NCI-H526 treated with DMSO at 0.1 percent for 48 hours (cell line): ENCODE data around the gene CPZ.
"Not testable (repeated sequence)": the region's sequence is repeated elsewhere in the genome, so short reads cannot be mapped to it uniquely, and the experiment has no call there.

Experiments used
- DNase-seq: peaks from one replicate; lab custom pipeline; 2025; lab: John Stamatoyannopoulos, UW

The CPZ gene

DNA sequence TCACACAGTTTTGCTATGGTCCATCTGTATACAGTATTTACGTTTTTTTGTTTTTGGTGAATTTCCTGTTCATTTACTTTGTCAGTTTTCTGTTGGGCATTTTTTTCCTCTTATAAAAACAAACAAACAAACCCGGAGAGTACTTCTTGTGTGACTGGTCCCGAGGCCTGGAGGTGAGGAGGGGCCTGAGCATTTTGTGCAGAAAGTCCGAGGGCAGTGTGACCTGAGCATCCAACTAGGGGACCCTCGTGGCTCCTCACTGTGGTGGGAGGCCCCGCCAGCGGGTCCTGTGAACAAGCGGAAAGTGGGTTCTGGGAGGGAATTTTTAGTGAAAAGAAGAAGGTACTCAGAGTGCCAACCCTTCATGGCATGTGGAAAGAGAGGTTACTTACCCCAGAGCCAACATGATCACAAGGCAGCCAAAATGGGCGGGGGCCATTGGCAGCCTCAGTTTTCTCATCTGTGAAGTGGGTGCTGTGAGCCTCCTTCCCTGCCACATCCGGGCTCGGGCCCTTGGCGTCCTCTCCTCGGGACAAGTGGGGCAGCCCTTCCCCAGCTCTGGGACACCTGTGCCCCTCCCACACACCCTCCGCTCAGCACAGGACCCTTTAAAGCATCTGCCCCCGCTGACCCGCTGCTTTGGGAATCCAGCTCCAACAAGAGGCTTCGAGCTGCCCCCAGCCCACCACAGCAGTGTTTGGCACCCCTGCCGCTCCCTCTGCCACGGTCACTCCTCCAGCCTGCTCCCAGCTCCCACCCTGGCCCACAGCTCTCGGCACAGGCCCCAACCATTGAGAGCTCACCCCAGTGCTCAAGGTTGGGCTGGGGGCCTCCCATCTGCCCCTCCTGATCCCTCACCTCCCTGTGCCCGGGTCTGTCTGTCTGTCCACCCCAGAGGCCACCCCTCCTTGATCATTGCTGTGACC lies 35.2 kb upstream of the CPZ start:
- no peak for DNase-seq

DNA sequence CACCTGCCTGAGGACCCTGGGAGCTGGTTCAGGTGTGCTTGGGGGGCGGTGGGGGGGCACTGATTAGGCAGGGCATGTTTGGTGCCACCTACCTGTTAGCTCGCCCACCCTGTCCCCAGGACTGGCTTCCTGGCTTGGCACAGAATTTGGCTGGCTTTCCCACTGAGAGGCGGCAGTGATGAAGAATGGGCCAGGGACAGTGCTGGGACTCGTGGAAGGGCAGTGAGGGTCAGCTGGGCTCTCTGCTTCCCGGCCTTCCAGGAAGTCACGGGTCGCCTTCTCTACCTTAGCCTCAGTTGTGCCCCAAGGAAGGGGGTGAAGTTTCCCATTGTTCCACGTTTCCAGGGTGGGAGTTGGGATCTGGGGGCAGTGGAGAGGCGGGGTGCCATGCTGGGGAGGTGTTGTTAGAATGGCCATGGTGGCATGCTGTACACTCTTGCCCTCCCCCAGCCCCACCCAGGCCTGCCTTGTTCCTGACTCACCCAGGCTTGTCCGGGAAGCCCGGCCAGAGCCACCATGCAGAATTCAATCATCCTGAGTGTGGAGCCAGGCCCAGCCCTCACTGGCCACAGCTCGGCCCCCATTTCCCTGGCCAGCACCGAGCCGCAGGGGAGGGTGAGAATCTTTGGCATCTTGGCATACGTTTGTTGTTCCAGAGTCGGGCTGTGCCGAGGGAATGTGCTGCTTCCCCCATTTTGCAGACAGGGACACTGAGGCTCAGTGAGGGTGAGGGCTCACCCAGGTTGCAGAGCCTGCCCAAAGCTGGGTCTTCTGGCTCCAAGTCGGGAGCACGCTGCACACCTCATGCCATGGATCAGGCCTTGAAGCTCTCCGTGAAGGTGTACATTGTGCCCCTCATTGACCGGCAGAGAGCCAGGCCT lies 34.2 kb upstream of the CPZ start:
- no peak for DNase-seq

- DNase-seq = no peak
Observed at GRCh38 chr4:8559011-8559410, 33.6 kb upstream of the CPZ start.

- DNase-seq = no peak
Observed at GRCh38 chr4:8559524-8560264, 32.9 kb upstream of the CPZ start.

- no peak for DNase-seq
Observed at GRCh38 chr4:8560265-8561047, 32.1 kb upstream of the CPZ start.

DNA sequence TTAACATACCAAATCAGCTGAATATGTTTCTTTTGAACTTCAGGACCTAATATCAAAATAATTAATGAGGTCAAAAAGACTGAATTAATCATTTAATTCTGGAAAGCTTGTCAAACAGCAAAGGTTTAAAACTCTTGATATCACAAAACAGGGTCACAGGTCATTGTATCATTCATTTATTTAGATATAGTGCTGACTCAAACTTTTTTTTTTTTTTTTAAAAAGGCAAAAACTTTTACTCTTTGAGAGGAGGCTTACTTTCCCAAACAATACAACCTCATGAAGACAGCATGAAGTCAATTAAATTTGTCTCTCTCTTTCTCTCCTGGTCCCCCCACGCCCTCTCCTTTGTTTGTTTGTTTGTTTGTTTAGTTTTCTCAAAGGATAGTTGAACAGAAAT lies 28.0 kb upstream of the CPZ start:
- no peak for DNase-seq

- DNase-seq = no peak
Observed at GRCh38 chr4:8568068-8568668, 24.4 kb upstream of the CPZ start.

GRCh38 chr4:8570201-8570600 lies 22.4 kb upstream of the CPZ start:
- DNase-seq = no peak

DNA sequence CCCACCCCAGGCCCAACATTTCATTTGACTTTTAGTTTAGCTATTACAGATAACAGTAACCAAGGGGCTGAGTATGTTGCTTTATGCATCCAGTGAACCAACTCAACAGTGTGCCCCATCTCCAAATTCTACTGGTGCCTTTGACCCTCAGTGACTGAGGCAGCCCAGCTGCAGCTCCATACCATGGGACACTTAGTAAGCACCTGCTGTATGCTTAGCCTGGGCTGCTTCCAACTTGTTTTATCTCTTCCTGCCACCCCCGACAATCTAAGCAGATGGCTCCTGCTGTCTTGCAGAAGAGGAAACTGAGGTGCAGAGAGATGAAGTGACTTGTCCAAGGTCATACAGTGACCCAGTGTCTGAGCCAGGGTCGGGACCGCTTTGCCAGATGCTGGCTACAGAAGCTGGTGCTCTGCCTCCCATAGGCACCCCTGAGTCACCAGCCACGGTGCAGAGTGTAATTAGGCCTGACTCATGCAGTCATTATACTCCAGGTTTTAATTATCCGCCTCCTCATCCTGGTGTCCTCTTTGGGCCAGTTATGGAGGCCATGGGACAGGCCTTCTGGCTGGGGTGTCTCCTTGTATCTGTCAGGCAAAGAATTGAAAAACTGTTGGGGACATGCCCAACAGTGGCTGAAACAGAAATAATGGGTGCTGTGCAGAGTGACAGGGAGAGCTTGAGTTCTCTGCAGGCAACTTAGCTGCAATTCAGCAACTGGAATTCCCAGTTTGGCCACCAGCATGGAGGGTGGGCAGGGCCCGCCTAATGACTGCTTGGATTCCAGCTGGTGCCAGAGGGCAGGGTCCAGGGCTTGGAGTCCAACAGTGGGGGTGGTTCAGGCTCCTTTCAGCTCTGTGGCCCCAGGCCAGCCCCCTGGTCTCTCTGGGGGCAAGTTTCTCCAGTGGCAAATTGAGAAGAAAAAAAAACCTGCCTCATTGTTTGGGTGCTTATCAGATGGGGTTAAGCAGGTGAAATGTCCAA lies 20.6 kb upstream of the CPZ start:
- no peak for DNase-seq

- DNase-seq = no peak
Observed at GRCh38 chr4:8573266-8573665, 19.3 kb upstream of the CPZ start.

DNA sequence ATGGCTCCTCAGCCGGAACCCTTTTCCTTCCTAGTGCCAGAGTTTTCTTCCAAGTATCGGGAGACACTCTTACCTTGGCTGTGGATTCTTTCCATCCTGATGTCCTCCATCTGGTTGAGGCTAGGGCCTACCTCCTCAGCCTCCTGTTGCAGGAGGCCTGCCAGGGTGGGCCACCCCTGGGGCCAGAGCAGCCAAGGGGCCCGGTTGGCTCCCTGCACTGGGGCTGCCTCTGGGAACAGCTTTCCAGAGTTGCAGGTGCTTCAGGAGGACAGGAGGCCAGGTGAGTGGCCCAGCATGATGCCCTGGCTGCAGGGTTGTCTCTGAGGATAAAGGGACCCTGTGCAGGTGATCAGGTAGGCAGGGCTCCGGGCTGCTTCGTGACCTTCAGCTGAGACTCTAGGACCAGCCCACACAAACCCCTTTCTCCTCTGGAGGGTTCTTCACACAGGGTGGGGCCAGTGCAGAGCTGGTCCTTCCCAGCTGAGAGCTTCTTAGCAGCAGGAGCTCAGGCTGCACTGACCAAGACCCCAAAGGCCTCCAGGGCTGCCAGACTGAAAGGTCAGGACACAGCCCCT lies 17.7 kb upstream of the CPZ start:
- no peak for DNase-seq

DNA sequence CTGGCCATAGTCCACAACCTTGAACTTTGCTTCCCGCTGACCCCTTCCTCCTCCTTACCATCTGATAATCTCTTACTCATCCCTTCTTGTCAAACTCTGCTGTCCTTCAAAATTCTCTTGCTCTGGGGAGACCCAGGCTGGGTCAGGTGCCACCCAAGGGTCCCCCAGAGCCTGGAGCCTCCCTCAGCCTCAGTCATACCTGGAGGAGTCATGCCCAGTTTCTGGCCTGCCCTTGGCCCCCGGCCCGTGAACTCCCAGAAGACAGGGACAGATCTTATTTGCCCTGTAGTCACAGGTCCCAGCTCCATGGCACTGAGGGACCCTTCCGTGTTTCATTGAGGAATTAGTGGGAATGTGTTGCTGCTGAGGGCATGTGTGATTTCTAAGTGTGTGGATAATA lies 17.1 kb upstream of the CPZ start:
- no peak for DNase-seq

- DNase-seq = not testable (repeated sequence)
Observed at GRCh38 chr4:8576591-8576990, 16.0 kb upstream of the CPZ start.

- DNase-seq = no peak
Observed at GRCh38 chr4:8577046-8577445, 15.5 kb upstream of the CPZ start.

GRCh38 chr4:8577972-8578371 lies 14.6 kb upstream of the CPZ start:
- no peak for DNase-seq

DNA sequence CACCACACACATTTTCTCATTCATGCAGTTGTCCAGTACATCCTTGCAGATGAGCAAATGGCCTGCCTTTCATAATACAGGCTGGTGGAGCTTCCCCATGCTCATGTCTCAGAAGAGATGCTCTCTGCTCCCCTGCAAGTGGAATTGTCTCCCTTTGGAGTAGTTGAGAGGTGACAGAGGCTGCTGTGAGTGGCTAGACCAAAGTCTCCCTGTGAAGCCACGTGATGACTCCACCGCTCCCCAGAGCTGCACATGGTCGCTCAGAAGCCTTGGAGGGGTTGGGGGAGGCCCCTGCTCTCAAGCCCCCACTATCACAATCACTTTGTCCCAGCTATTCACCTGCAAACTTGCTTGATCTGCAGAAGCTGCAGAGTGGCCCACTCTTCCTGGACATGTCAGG lies 13.8 kb upstream of the CPZ start:
- DNase-seq = no peak

DNA sequence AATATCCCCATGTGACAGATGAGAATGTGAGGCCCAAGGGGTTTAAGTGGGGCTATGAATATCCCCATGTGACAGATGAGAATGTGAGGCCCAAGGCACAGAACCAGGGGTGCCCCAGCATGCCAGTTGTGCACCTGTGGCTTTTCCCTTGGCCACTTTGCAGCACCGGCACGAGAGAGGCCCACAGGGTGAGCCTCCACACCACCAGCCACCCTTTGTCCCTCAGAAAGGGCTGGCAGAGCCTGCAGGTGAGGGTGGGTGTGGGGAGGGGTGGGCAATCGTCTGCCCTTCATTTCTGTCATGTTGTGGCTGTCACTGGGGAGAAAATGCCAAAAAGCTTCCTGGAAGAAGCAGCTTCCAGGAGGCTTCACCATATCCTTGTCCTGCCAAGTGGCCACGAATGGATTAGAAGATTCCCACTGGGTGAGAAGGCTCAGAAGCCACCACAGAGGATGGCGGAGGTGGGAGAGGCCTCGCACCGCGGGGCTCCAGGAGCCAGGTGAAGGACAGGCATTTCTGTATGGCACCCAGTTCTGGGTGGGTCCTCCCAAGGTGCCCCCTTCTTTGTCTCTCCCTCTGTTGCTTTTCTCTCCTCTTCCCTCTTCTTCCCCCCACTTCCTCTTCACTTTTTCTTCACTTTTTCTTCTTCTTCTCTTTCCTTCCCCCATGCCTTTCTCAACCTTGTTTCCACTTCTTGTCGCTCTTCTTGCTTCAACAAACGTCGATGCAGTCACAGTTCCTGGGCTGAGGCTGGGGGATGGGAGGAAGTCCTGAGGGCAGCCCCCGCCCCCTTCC lies 12.8 kb upstream of the CPZ start:
- no peak for DNase-seq

DNA sequence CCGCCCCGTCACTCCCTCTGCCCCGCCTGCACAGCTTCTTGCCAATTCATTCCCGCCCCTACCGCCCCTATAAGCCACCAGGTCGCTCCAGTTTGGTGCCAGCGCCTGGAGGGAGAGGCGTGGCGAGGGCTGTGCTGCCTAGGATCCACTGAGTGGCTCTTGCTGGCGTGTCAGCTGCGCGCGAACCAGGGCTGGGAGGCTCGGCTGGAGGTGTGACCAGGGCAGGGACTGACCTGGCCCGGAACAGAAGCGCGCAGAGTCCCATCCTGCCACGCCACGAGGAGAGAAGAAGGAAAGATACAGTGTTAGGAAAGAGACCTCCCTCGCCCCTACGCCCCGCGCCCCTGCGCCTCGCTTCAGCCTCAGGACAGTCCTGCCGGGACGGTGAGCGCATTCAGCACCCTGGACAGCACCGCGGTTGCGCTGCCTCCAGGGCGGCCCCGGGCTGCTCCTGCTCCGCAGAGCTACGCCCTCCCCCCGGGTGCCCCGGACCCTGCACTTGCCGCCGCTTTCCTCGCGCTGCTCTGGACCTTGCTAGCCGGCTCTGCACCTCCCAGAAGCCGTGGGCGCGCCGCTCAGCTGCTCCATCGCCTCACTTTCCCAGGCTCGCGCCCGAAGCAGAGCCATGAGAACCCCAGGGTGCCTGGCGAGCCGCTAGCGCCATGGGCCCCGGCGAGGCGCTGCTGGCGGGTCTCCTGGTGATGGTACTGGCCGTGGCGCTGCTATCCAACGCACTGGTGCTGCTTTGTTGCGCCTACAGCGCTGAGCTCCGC lies 12.1 kb upstream of the CPZ start, which contains the start of gene GPR78:
TSS of gene GPR78 (plus strand) at position 72 of the 773 bp plus-strand sequence. CDS start at position 663, 591 bp downstream.
- DNase-seq = peak; percentile 8
